Natural killer cell treated with Interleukin-12 subunit alpha and Interleukin-12 subunit beta and Interleukin-15 and Interleukin-18, amount 100 ng/mL, for 72 hours (primary cell): ENCODE measurements around the gene CRHR1. TPM values are rescaled to one million over a fixed set of nuclear protein-coding genes. Genes with fewer than 3 reads are reported as not detected.

Source experiments
- ATAC-seq, 2 donors: fragments of 150-1000 bp; cut with Tn5 transposase in 1 of 2; sonication (Bioruptor Pico), chemical (Tn5 transposase) in 1 of 2; 2 replicates each; pipeline ENCODE4 v1.10.0; 2021
- DNase-seq: peaks from one replicate; pipeline ENCODE4 v3.0.0; 2022; ENCODE audit warnings: low spot score
- H3K27ac Mint-ChIP-seq, 2 donors: 1 replicate in 1 of 2; 2 replicates in 1 of 2; pipeline ENCODE4 v1.8.0; 2022; ENCODE audit warnings: mixed read lengths in 2 of 2, mild to moderate bottlenecking in 1 of 2, moderate library complexity in 1 of 2
- H3K27me3 Mint-ChIP-seq, 2 donors: 1 replicate in 1 of 2; 2 replicates in 1 of 2; pipeline ENCODE4 v1.8.0; 2022; ENCODE audit warnings: mixed read lengths in 2 of 2
- H3K36me3 Mint-ChIP-seq: one replicate; pipeline ENCODE4 v1.8.0; 2022; ENCODE audit warnings: mixed read lengths
- H3K4me1 Mint-ChIP-seq, 2 donors: 1 replicate in 1 of 2; 2 replicates in 1 of 2; pipeline ENCODE4 v1.8.0; 2022; ENCODE audit warnings: low read depth in 2 of 2, mixed read lengths in 2 of 2, mild to moderate bottlenecking in 1 of 2
- H3K4me3 Mint-ChIP-seq: one replicate; pipeline ENCODE4 v1.8.0; 2022; ENCODE audit warnings: mixed read lengths
- H3K9me3 Mint-ChIP-seq: 2 replicates; pipeline ENCODE4 v1.8.0; 2022; ENCODE audit warnings: mixed read lengths
- total RNA-seq, 2 donors: library from RNA; stranded (reverse); gene quantifications; one replicate each; pipeline ENCODE4 v1.2.3, GENCODE V29; 2022

Gene CRHR1
- total RNA-seq, 2 donors from 2014 or later, result not detected

DNA sequence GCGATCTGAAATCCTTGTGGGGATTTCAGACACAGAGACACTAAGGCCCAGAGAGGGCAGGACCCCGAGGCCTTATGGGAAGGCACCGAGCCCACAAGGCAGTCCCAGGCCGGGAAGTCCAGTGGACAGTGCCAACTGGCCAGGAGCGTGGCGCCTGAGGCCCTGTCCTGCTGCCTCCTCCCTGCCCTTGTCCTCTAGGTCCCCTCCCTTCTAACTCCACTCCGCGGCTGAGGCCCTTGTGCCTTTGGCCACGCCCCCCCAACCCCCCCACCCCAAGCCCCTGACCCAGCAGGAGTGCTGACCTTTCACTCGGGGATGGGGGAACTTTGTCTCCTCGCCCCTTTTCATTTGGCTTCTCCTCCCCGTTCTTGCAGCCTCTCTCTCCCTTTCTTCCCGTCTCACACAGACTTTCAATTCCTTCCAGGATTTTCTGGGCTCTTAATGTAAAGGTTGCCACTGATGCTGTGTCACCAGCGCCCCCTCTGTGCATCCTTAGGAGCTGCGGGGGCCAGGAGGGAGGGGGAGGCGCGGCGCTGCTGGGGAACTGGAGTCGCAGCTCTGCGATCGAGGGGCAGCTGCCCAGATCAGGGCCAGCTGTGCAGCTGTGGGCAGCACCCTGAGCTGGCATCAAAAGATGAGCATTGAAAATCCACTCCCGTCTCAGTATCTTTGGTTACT lies 29.1 kb downstream of the CRHR1 start:
- no peak overlapping the region for H3K4me3 Mint-ChIP-seq
- no peaks in the 10 kb centered on the region for H3K4me1 Mint-ChIP-seq
- no peak overlapping the region for H3K27ac Mint-ChIP-seq
- no peaks in the 10 kb centered on the region for H3K36me3 Mint-ChIP-seq
- H3K9me3 Mint-ChIP-seq, result no peaks in the 10 kb centered on the region
- ATAC-seq (no peak), DNase-seq (no peak)
- H3K27me3 Mint-ChIP-seq, result peaks cover 9 to 13% of the 10 kb centered on the region in 2 donors

DNA sequence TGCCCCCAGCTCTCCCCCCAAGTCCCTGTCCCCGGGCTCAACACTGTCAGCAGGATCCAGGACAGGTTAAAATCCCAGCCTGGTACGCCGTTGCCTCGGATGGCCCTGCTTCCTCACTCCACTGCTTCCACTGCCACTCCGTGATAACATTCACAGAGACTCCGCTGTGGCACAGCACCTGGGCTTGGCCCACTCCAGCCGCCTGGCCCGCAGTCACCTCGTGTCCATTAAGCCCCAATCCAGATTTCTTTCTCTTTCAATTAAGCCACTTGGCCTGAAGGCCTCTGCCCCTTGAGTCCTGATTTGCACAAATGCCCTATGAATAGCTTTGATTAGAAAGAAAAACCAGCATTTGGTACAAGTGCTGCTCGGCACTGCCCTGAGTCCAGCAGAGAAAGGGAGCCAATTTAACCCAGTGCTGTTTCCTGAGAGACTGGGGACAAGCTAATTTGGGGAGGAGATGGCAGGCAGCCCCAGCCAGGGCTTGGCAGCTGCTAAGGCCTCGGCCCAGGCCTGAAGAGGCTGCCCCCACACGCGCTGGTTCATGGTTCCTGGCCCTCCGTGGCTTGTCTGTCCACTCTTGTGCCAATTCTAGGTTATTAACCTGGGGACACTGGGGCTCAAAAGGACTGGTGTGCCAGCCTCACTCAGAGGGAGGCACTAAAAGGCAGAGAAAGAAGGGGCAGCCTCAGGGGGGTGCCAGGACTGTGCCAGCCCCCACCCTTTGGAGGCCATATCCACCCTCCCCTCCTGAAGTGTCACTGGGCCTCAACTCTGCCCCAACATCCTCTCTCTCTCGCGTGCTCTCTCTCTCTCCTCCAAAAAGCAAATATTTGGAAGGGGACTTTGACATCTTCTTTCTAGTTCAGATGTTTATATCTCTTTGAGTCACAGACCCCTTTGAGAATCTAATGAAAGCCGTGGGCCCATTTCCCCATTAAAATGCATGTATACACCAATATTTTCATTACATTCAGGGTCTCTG lies 30.8 kb downstream of the CRHR1 start:
- peaks cover 9 to 13% of the 10 kb centered on the region in 2 donors for H3K27me3 Mint-ChIP-seq
- H3K4me3 Mint-ChIP-seq, result no peak overlapping the region
- DNase-seq (no peak), ATAC-seq (no peak)
- no peak overlapping the region for H3K27ac Mint-ChIP-seq
- no peaks in the 10 kb centered on the region for H3K4me1 Mint-ChIP-seq
- H3K36me3 Mint-ChIP-seq, result no peaks in the 10 kb centered on the region
- no peaks in the 10 kb centered on the region for H3K9me3 Mint-ChIP-seq

DNA sequence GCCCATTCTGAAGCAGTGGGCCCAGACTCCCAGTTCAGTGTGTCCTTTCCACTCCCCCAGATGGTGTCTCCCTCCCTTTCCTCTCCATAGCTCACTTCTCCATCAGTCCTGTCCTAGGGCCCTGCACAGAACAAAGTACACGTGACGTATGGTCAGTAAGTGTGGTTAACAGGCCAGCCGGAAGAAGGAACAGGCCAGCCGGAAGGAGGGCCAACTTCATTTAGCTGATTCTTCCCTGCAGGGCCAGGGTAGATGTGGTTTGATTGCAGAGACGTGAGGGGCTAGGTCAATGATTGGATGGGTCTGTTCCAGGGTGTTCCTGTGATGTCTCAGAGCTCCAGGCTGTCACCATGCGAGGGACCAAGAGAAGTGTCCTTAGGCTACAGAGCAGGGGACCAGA lies 31.6 kb downstream of the CRHR1 start:
- Mint-ChIP-seq H3K4me3 (no peak overlapping the region), H3K27ac (no peak overlapping the region), H3K9me3 (no peaks in the 10 kb centered on the region), H3K27me3 (peaks cover 12 to 13% of the 10 kb centered on the region in 2 donors), H3K4me1 (no peaks in the 10 kb centered on the region), H3K36me3 (no peaks in the 10 kb centered on the region)
- DNase-seq, result no peak
- ATAC-seq, result no peak

GRCh38 chr17:45818041-45818440 lies 33.9 kb downstream of the CRHR1 start:
- Mint-ChIP-seq H3K4me1 (no peaks in the 10 kb centered on the region), H3K27ac (no peak overlapping the region), H3K4me3 (no peak overlapping the region), H3K27me3 (peaks cover under 1 to 6% of the 10 kb centered on the region in 2 donors), H3K9me3 (no peaks in the 10 kb centered on the region), H3K36me3 (no peaks in the 10 kb centered on the region)
- ATAC-seq (no peak), DNase-seq (no peak)

GRCh38 chr17:45818699-45819098 lies 34.6 kb downstream of the CRHR1 start:
- Mint-ChIP-seq H3K9me3 (no peaks in the 10 kb centered on the region), H3K36me3 (no peaks in the 10 kb centered on the region), H3K4me3 (no peak overlapping the region), H3K27ac (no peak overlapping the region), H3K27me3 (peaks cover 0 to 6% of the 10 kb centered on the region in 2 donors), H3K4me1 (no peaks in the 10 kb centered on the region)
- ATAC-seq, result no peak
- DNase-seq, result no peak

GRCh38 chr17:45819632-45820031 lies 35.5 kb downstream of the CRHR1 start:
- ATAC-seq (no peak), DNase-seq (no peak)
- Mint-ChIP-seq H3K27me3 (peaks cover 0 to 6% of the 10 kb centered on the region in 2 donors), H3K4me1 (no peaks in the 10 kb centered on the region), H3K27ac (no peak overlapping the region), H3K4me3 (no peak overlapping the region), H3K9me3 (no peaks in the 10 kb centered on the region), H3K36me3 (no peaks in the 10 kb centered on the region)

DNA sequence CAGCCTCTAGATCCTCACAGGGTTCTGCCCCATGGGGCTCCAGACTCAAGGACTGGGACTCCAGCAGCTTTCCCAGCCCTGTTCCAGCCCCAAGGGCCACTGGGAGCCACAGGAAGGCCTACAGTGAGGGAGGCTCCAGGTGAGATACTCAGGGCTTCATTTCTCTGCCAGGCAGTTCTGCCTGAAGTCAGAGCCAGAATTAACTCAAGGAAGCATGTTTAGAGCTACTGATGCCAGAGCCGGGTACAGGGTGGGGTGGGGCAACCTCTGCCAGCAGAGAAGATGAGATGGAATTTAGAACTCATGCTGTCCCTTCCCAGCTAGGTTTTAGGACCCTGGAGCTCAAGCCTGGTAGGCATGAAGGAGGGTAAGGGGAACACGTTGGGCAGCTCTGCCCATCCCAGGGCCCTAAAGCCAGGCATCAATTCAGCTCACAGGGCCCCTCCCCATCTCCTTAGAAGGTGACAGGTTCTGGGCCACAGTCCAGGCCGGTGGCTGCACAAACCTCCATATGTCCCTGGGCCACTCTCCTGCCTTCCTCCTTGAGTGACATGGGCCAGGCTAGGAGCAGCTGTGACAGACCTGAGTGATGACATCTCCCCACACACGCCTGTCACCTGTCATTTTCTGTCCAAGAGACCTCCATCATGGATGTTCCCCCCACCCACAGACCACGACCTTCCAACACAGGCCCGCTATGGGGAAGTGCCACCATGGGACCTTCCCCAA lies 36.1 kb downstream of the CRHR1 start:
- Mint-ChIP-seq H3K36me3 (no peaks in the 10 kb centered on the region), H3K4me1 (no peaks in the 10 kb centered on the region), H3K4me3 (no peak overlapping the region), H3K27me3 (peaks cover 0 to 6% of the 10 kb centered on the region in 2 donors), H3K27ac (no peak overlapping the region), H3K9me3 (no peaks in the 10 kb centered on the region)
- ATAC-seq (peak in 1 of 2 donors; percentile 8), DNase-seq (no peak)

- no peaks in the 10 kb centered on the region for H3K36me3 Mint-ChIP-seq
- H3K27ac Mint-ChIP-seq, result no peak overlapping the region
- H3K4me1 Mint-ChIP-seq, result no peaks in the 10 kb centered on the region
- DNase-seq (no peak), ATAC-seq (no peak)
- no peak overlapping the region for H3K4me3 Mint-ChIP-seq
- no peaks in the 10 kb centered on the region for H3K9me3 Mint-ChIP-seq
- H3K27me3 Mint-ChIP-seq, result peaks cover 0 to 4% of the 10 kb centered on the region in 2 donors
Observed at GRCh38 chr17:45821147-45821546, 37.0 kb downstream of the CRHR1 start.

- Mint-ChIP-seq H3K27me3 (peaks cover 0 to 8% of the 10 kb centered on the region in 2 donors), H3K4me3 (no peak overlapping the region), H3K36me3 (no peaks in the 10 kb centered on the region), H3K27ac (no peak overlapping the region), H3K4me1 (no peaks in the 10 kb centered on the region), H3K9me3 (no peaks in the 10 kb centered on the region)
- ATAC-seq (no peak), DNase-seq (no peak)
Observed at GRCh38 chr17:45823598-45823997, 39.5 kb downstream of the CRHR1 start.

- ATAC-seq, result no peak
- Mint-ChIP-seq H3K4me3 (no peak overlapping the region), H3K27me3 (peaks cover 0 to 9% of the 10 kb centered on the region in 2 donors), H3K27ac (no peak overlapping the region), H3K4me1 (no peaks in the 10 kb centered on the region), H3K9me3 (no peaks in the 10 kb centered on the region), H3K36me3 (no peaks in the 10 kb centered on the region)
- DNase-seq, result no peak
Observed at GRCh38 chr17:45824475-45824874, 40.4 kb downstream of the CRHR1 start.

- Mint-ChIP-seq H3K4me1 (no peaks in the 10 kb centered on the region), H3K27me3 (peaks cover 0 to 9% of the 10 kb centered on the region in 2 donors), H3K36me3 (no peaks in the 10 kb centered on the region), H3K4me3 (no peak overlapping the region), H3K27ac (no peak overlapping the region), H3K9me3 (no peaks in the 10 kb centered on the region)
- ATAC-seq (peak in 1 of 2 donors; percentile 18), DNase-seq (no peak)
Observed at GRCh38 chr17:45824901-45825492, 40.9 kb downstream of the CRHR1 start.

- Mint-ChIP-seq H3K27me3 (peaks cover 0 to 6% of the 10 kb centered on the region in 2 donors), H3K4me3 (no peak overlapping the region), H3K27ac (no peak overlapping the region), H3K4me1 (no peaks in the 10 kb centered on the region), H3K36me3 (no peaks in the 10 kb centered on the region), H3K9me3 (no peaks in the 10 kb centered on the region)
- ATAC-seq (no peak), DNase-seq (no peak)
Observed at GRCh38 chr17:45825792-45826191, 41.7 kb downstream of the CRHR1 start.

DNA sequence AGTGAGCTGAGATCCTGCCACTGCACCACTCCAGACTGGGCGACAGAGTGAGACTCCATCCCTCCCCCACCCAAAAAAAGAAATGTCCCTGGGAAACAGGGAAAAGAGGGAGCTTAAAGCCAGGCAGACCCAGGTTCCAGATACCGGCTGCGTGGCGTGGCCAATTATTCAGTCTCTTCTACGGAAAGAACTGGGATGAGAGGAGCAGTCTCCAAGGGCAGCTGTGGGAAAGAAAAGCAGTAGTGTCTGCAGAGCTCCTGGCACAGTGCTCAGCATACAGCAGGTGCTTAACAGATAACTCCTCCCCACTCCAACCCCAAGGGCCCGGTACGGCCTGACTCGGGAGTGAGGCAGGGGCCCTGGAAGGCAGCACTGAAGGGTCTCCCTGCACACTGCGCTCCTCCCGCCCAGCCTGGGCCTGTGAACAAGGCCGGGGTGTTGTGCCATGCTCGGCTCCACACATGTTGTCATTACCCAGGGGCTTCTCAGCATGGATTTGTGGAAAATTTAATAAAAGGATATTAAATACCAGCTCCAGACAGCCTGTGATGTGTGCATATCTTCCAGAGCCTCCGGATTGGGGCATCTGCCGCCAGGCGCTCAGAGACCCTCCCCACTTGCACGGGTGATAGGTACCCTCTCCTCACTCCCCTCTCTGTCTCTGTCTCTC lies 42.9 kb downstream of the CRHR1 start:
- H3K27me3 Mint-ChIP-seq, result peaks cover 0 to 5% of the 10 kb centered on the region in 2 donors
- DNase-seq (no peak), ATAC-seq (no peak)
- no peaks in the 10 kb centered on the region for H3K9me3 Mint-ChIP-seq
- no peak overlapping the region for H3K4me3 Mint-ChIP-seq
- no peaks in the 10 kb centered on the region for H3K4me1 Mint-ChIP-seq
- no peaks in the 10 kb centered on the region for H3K36me3 Mint-ChIP-seq
- no peak overlapping the region for H3K27ac Mint-ChIP-seq
